Loucy (cell line): ENCODE measurements around the gene POLR3B.
"Not testable (repeated sequence)": the region's sequence is repeated elsewhere in the genome, so short reads cannot be mapped to it uniquely, and the experiment has no call there.

Source experiments
- H2AFZ ChIP-seq: fragments of 200-600 bp; sonication (generic); 2 replicates; pipeline ENCODE4 v1.6.0; 2016; ENCODE audit warnings: antibody characterized with exemption, mild to moderate bottlenecking, low read length, moderate library complexity
- H3F3A ChIP-seq: fragments of 200-600 bp; 2 replicates; pipeline ENCODE4 v1.6.0; 2016; ENCODE audit warnings: antibody characterized with exemption, low read depth, mild to moderate bottlenecking
- H3K27me3 ChIP-seq: fragments of 200-600 bp; sonication (generic); 2 replicates; pipeline ENCODE4 v1.6.1; 2014; ENCODE audit warnings: low read length, mild to moderate bottlenecking; ENCODE audit not compliant: insufficient read depth, poor library complexity, severe bottlenecking
- H3K36me3 ChIP-seq: fragments of 200-600 bp; sonication (generic); 2 replicates; pipeline ENCODE4 v1.6.1; 2016; ENCODE audit warnings: low read length; ENCODE audit not compliant: insufficient read depth
- H3K4me1 ChIP-seq: fragments of 200-600 bp; sonication (generic); 2 replicates; pipeline ENCODE4 v1.5.1; 2014; ENCODE audit warnings: low read length, mild to moderate bottlenecking; ENCODE audit not compliant: insufficient read depth, poor library complexity, severe bottlenecking
- H3K4me2 ChIP-seq: fragments of 200-600 bp; sonication (generic); 2 replicates; pipeline ENCODE4 v1.6.0; 2014; ENCODE audit warnings: antibody characterized with exemption, low read length, low read depth, mild to moderate bottlenecking; ENCODE audit not compliant: poor library complexity, severe bottlenecking
- H3K4me3 ChIP-seq: fragments of 200-600 bp; sonication (generic); 2 replicates; pipeline ENCODE4 v1.5.1; 2014; ENCODE audit warnings: low read length, mild to moderate bottlenecking, mixed read lengths; ENCODE audit not compliant: poor library complexity, severe bottlenecking
- H3K79me2 ChIP-seq: fragments of 200-600 bp; sonication (generic); 2 replicates; pipeline ENCODE4 v1.6.1; 2014; ENCODE audit warnings: low read length; ENCODE audit not compliant: insufficient read depth
- H3K9ac ChIP-seq: fragments of 200-600 bp; sonication (generic); 2 replicates; pipeline ENCODE4 v1.6.0; 2014; ENCODE audit warnings: mild to moderate bottlenecking, low read depth, low read length, moderate library complexity; ENCODE audit not compliant: poor library complexity, severe bottlenecking
- H3K9me2 ChIP-seq: fragments of 200-600 bp; sonication (generic); replicated peaks from 2 replicates; pipeline ENCODE4 v1.6.1; 2016; ENCODE audit warnings: low read depth, low read length, mixed read lengths
- H3K9me3 ChIP-seq: fragments of 200-600 bp; sonication (generic); 2 replicates; pipeline ENCODE4 v1.6.1; 2014; ENCODE audit warnings: mild to moderate bottlenecking, antibody characterized with exemption, low read length, low read depth; ENCODE audit not compliant: insufficient read depth
- H4K20me1 ChIP-seq: fragments of 200-600 bp; sonication (generic); 2 replicates; pipeline ENCODE4 v1.6.0; 2014; ENCODE audit warnings: antibody characterized with exemption, low read length, mild to moderate bottlenecking; ENCODE audit not compliant: insufficient read depth, poor library complexity, severe bottlenecking
- CTCF ChIP-seq: fragments of 200-600 bp; sonication (generic); conservative IDR thresholded peaks from 2 replicates; pipeline ENCODE4 v1.5.1; 2014; ENCODE audit warnings: mild to moderate bottlenecking, antibody characterized with exemption, low read length
- EZH2phosphoT487 ChIP-seq: fragments of 200-600 bp; IDR thresholded peaks from 2 replicates; pipeline ENCODE4 v1.6.1; 2018; ENCODE audit warnings: antibody characterized with exemption, mild to moderate bottlenecking, moderate library complexity, borderline replicate concordance

Gene POLR3B

GRCh38 chr12:106309671-106310505 lies 47.7 kb upstream of the POLR3B start:
- Histone ChIP-seq H3F3A (no peaks in the 10 kb centered on the region), H2AFZ (no peak overlapping the region)
- TF ChIP-seq EZH2phosphoT487, result no peak

GRCh38 chr12:106310687-106311086 lies 46.9 kb upstream of the POLR3B start:
- no peaks in the 10 kb centered on the region for H3K27me3 ChIP-seq
- H3K4me3 ChIP-seq, result no peak overlapping the region
- H3K4me2 ChIP-seq, result no peak overlapping the region

More at GRCh38 chr12:106309671-106310505, 47.7 kb upstream of the POLR3B start:
- Histone ChIP-seq H3K4me3 (no peak overlapping the region), H3K9ac (no peak overlapping the region), H3K36me3 (no peaks in the 10 kb centered on the region), H3K9me3 (no peaks in the 10 kb centered on the region), H3K27me3 (no peaks in the 10 kb centered on the region), H3K9me2 (no peaks in the 10 kb centered on the region), H3K79me2 (no peaks in the 10 kb centered on the region), H3K4me2 (no peak overlapping the region), H3K4me1 (no peaks in the 10 kb centered on the region), H4K20me1 (no peaks in the 10 kb centered on the region)

GRCh38 chr12:106311139-106311538 lies 46.4 kb upstream of the POLR3B start:
- no peak overlapping the region for H3K4me3 ChIP-seq
- H3K36me3 ChIP-seq, result no peaks in the 10 kb centered on the region
- H3K79me2 ChIP-seq, result no peaks in the 10 kb centered on the region
- no peaks in the 10 kb centered on the region for H3K27me3 ChIP-seq
- H2AFZ ChIP-seq, result no peak overlapping the region
- TF ChIP-seq CTCF (no peak), EZH2phosphoT487 (no peak)
- no peaks in the 10 kb centered on the region for H3K4me1 ChIP-seq
- H3F3A ChIP-seq, result no peaks in the 10 kb centered on the region
- no peaks in the 10 kb centered on the region for H4K20me1 ChIP-seq
- H3K4me2 ChIP-seq, result no peak overlapping the region
- no peaks in the 10 kb centered on the region for H3K9me3 ChIP-seq
- no peaks in the 10 kb centered on the region for H3K9me2 ChIP-seq
- H3K9ac ChIP-seq, result no peak overlapping the region

More at GRCh38 chr12:106310687-106311086, 46.9 kb upstream of the POLR3B start:
- Histone ChIP-seq H3F3A (no peaks in the 10 kb centered on the region), H3K9me2 (no peaks in the 10 kb centered on the region), H3K9ac (no peak overlapping the region), H3K36me3 (no peaks in the 10 kb centered on the region), H3K4me1 (no peaks in the 10 kb centered on the region), H2AFZ (no peak overlapping the region), H3K79me2 (no peaks in the 10 kb centered on the region), H4K20me1 (no peaks in the 10 kb centered on the region), H3K9me3 (no peaks in the 10 kb centered on the region)
- no peak for TF ChIP-seq CTCF

- not testable (repeated sequence) for H3K4me3 ChIP-seq, H3K9me3 ChIP-seq, H3K9me2 ChIP-seq, H4K20me1 ChIP-seq, H3K27me3 ChIP-seq, H2AFZ ChIP-seq, H3K36me3 ChIP-seq, H3K9ac ChIP-seq, H3F3A ChIP-seq, H3K4me1 ChIP-seq, H3K4me2 ChIP-seq, H3K79me2 ChIP-seq
Observed at GRCh38 chr12:106313413-106313812, 44.1 kb upstream of the POLR3B start.
